Measurements from ENCODE around the gene SMOC2. TPM values are rescaled to one million over a fixed set of nuclear protein-coding genes. Genes with fewer than 3 reads are reported as not detected.

SMOC2 gene
- total RNA-seq, 1 donor from 2014 or later: not detected

GRCh38 chr6:168600381-168600780, 159.4 kb downstream of the SMOC2 start:
- no peak for TF ChIP-seq CTCF (IDR thresholded peaks at IDR 0.05; ENCODE audit: insufficient read depth, low read length, poor library complexity, severe bottlenecking)
- no peak for DNase-seq (ENCODE audit: low read depth)
- H3K4me3 ChIP-seq (ENCODE audit: low read depth, low read length): no peak overlapping the region
- no peaks in the 10 kb centered on the region for H3K36me3 ChIP-seq (ENCODE audit: control insufficient read depth, insufficient read depth, low read length)
- peaks cover 7% of the 10 kb centered on the region for H3K27me3 ChIP-seq (ENCODE audit: control insufficient read depth, insufficient read depth, low read length)

- no peak overlapping the region for H3K4me3 ChIP-seq (ENCODE audit: low read depth, low read length)
- no peak for DNase-seq (ENCODE audit: low read depth)
- H3K27me3 ChIP-seq (ENCODE audit: control insufficient read depth, insufficient read depth, low read length): peaks cover 7% of the 10 kb centered on the region
- H3K36me3 ChIP-seq (ENCODE audit: control insufficient read depth, insufficient read depth, low read length): no peaks in the 10 kb centered on the region
- TF ChIP-seq CTCF (IDR thresholded peaks at IDR 0.05; ENCODE audit: insufficient read depth, low read length, poor library complexity, severe bottlenecking): no peak
Measured at GRCh38 chr6:168601111-168601510, 160.1 kb downstream of the SMOC2 start.

DNA sequence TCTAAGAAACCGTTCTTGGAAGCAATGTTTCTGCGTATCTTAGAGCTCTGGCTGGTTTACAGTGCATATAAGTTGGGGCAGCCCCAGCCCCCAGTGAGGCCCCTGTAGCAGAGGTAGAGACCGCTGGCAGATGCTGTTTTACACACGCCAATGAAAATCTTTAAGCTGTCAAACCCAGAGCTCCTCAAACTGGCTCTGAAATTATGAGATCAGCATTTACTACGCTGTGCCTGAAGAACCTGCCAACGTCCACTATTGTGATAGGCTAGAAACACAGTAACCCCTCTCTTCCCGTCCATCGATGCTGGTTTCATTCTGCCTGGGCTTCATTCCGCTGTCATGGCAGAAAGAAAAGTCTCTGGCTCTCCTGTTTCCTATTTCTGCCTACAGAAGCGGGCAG, 160.6 kb downstream of the SMOC2 start:
- DNase-seq (ENCODE audit: low read depth): no peak
- Histone ChIP-seq H3K4me3 (ENCODE audit: low read depth, low read length) (no peak overlapping the region), H3K27me3 (ENCODE audit: control insufficient read depth, insufficient read depth, low read length) (peaks cover 7% of the 10 kb centered on the region), H3K36me3 (ENCODE audit: control insufficient read depth, insufficient read depth, low read length) (no peaks in the 10 kb centered on the region)
- no peak for TF ChIP-seq CTCF (IDR thresholded peaks at IDR 0.05; ENCODE audit: insufficient read depth, low read length, poor library complexity, severe bottlenecking)

GRCh38 chr6:168602576-168602975, 161.6 kb downstream of the SMOC2 start:
- Histone ChIP-seq H3K4me3 (ENCODE audit: low read depth, low read length) (no peak overlapping the region), H3K36me3 (ENCODE audit: control insufficient read depth, insufficient read depth, low read length) (no peaks in the 10 kb centered on the region), H3K27me3 (ENCODE audit: control insufficient read depth, insufficient read depth, low read length) (peaks cover 7% of the 10 kb centered on the region)
- no peak for DNase-seq (ENCODE audit: low read depth)
- TF ChIP-seq CTCF (IDR thresholded peaks at IDR 0.05; ENCODE audit: insufficient read depth, low read length, poor library complexity, severe bottlenecking): no peak

DNA sequence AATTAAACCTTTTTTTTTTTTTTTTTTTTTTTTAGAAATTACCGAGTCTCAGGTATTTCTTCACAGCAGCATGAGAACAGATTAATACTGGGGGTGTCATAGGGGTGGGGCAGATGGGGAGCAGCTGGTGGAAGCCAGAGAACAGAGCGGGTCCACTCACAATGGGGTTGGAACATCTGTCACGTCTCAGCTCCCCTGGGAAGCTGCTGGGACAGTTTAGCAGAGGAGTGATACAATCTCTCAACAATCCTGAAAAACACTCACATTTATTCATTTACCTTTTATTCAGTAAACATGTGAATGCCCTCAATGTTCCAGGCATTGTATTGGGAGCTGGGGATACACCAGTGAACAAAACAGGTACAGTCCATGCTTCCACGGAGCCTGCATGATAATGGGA, 162.2 kb downstream of the SMOC2 start:
- TF ChIP-seq CTCF (IDR thresholded peaks at IDR 0.05; ENCODE audit: insufficient read depth, low read length, poor library complexity, severe bottlenecking): no peak
- Histone ChIP-seq H3K4me3 (ENCODE audit: low read depth, low read length) (no peak overlapping the region), H3K27me3 (ENCODE audit: control insufficient read depth, insufficient read depth, low read length) (peaks cover 6% of the 10 kb centered on the region), H3K36me3 (ENCODE audit: control insufficient read depth, insufficient read depth, low read length) (no peaks in the 10 kb centered on the region)
- no peak for DNase-seq (ENCODE audit: low read depth)

DNA sequence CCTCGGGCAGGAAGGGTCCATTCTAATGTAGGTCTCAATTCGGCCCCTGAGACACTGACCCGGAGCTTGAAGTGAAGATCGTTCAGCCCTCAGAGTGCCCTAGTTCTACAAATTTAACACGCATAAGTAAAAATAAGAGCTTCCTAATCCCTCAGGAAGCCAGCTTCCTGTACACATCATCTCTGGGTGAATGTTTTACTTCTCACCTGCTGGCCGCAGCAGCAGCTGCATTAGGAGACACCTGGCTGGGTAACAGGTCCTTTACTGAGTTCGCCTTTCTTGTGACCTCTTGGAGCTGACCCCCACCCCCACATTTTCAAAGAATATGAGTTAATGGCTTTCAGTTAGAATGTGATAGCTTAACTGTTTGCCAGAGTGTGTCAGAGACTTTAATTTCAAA, 165.0 kb downstream of the SMOC2 start:
- DNase-seq (ENCODE audit: low read depth): no peak
- peak; percentile 7 for TF ChIP-seq CTCF (IDR thresholded peaks at IDR 0.05; ENCODE audit: insufficient read depth, low read length, poor library complexity, severe bottlenecking)
- no peaks in the 10 kb centered on the region for H3K36me3 ChIP-seq (ENCODE audit: control insufficient read depth, insufficient read depth, low read length)
- H3K27me3 ChIP-seq (ENCODE audit: control insufficient read depth, insufficient read depth, low read length): peaks cover 2% of the 10 kb centered on the region
- no peak overlapping the region for H3K4me3 ChIP-seq (ENCODE audit: low read depth, low read length)

Data from kidney epithelial cell (primary cell).